HG03108 (cell line): ENCODE data around the gene OR5H14.
"Not testable (repeated sequence)": the region's sequence is repeated elsewhere in the genome, so short reads cannot be mapped to it uniquely, and the experiment has no call there.

Experiments used
- ATAC-seq: cut with Tn5 transposase; IDR thresholded peaks from one replicate; pipeline ENCODE4 v1.9.1; 2021; ENCODE audit warnings: moderate library complexity; ENCODE audit not compliant: unreplicated experiment

The OR5H14 gene

GRCh38 chr3:98147179-98147578 lies at the start of gene OR5H14:
TSS of gene OR5H14 (plus strand) at chr3:98147479. CDS start at chr3:98149386, 1,907 bp downstream.
- ATAC-seq = no peak

- ATAC-seq = no peak
These were observed 47.4 kb upstream of the OR5H14 start for GRCh38 chr3:98099848-98100247.

- no peak for ATAC-seq
These were observed 39.1 kb upstream of the OR5H14 start for GRCh38 chr3:98108162-98108561.

- no peak for ATAC-seq
These were observed 37.3 kb upstream of the OR5H14 start for GRCh38 chr3:98109807-98110549.

GRCh38 chr3:98110550-98110908 lies 36.8 kb upstream of the OR5H14 start:
- ATAC-seq = no peak

GRCh38 chr3:98114264-98114663 lies 33.0 kb upstream of the OR5H14 start:
- ATAC-seq = no peak

GRCh38 chr3:98115717-98116116 lies 31.6 kb upstream of the OR5H14 start:
- ATAC-seq = no peak

- no peak for ATAC-seq
These were observed 16.9 kb upstream of the OR5H14 start, which contains the start of gene OR5H1 for GRCh38 chr3:98130421-98130820. TSS of gene OR5H1 (plus strand) at chr3:98130721. CDS start at chr3:98132698, 1,977 bp downstream.

GRCh38 chr3:98136631-98137030 lies 10.6 kb upstream of the OR5H14 start:
- ATAC-seq = no peak

- not testable (repeated sequence) for ATAC-seq
These were observed 9.3 kb upstream of the OR5H14 start for GRCh38 chr3:98137826-98138557.

- no peak for ATAC-seq
These were observed 6.7 kb upstream of the OR5H14 start for GRCh38 chr3:98140531-98140930.

GRCh38 chr3:98148751-98149150 lies 1.5 kb downstream of the OR5H14 start:
- ATAC-seq = no peak

GRCh38 chr3:98149456-98149855 lies 2.2 kb downstream of the OR5H14 start:
- not testable (repeated sequence) for ATAC-seq

- ATAC-seq = no peak
These were observed 4.0 kb downstream of the OR5H14 start for GRCh38 chr3:98151241-98151640.

- no peak for ATAC-seq
These were observed 19.1 kb downstream of the OR5H14 start, which contains the start of gene OR5H15 for GRCh38 chr3:98166396-98166795. TSS of gene OR5H15 (plus strand) at chr3:98166696. CDS start at chr3:98168700, 2,004 bp downstream.

GRCh38 chr3:98171071-98171470 lies 23.8 kb downstream of the OR5H14 start:
- ATAC-seq = no peak

GRCh38 chr3:98172621-98173020 lies 25.3 kb downstream of the OR5H14 start:
- no peak for ATAC-seq

GRCh38 chr3:98180319-98180890 lies 33.1 kb downstream of the OR5H14 start:
- ATAC-seq = no peak

- no peak for ATAC-seq
These were observed 34.9 kb downstream of the OR5H14 start for GRCh38 chr3:98182196-98182595.

GRCh38 chr3:98185180-98185579 lies 37.9 kb downstream of the OR5H14 start:
- no peak for ATAC-seq

GRCh38 chr3:98188545-98188944 lies 41.3 kb downstream of the OR5H14 start:
- ATAC-seq = peak; percentile 83

- not testable (repeated sequence) for ATAC-seq
These were observed 43.6 kb downstream of the OR5H14 start for GRCh38 chr3:98190911-98191310.
